Activated T-helper 1 cell treated with anti-CD3 and anti-CD28 coated beads, Interleukin-12 subunit alpha, Interleukin-12 subunit beta, Interleukin-2, Interleukin-4 antibody, amounts not matched to agents 30 ng/mL and 10 ng/mL and 1 ng/mL, durations not matched to agents 14 hours and 24 hours and 36 hours (primary cell): ENCODE data around the gene DKKL1. TPM values are rescaled to one million over a fixed set of nuclear protein-coding genes. Genes with fewer than 3 reads are reported as not detected.
A peak's percentile ranks its signal among the peaks of the same experiment; 100 is the strongest.

Experiments
- DNase-seq: peaks from one replicate; pipeline ENCODE4 v3.0.0; 2021; ENCODE audit warnings: low spot score
- H3K27ac Mint-ChIP-seq: one replicate; pipeline ENCODE4 v1.8.0; 2021; ENCODE audit warnings: mild to moderate bottlenecking, mixed read lengths
- H3K27me3 Mint-ChIP-seq: one replicate; pipeline ENCODE4 v1.8.0; 2022; ENCODE audit warnings: mild to moderate bottlenecking, moderate library complexity, mixed read lengths; ENCODE audit not compliant: insufficient read depth
- H3K36me3 Mint-ChIP-seq: one replicate; pipeline ENCODE4 v1.8.0; 2021; ENCODE audit warnings: low read depth, mixed read lengths
- H3K4me1 Mint-ChIP-seq: one replicate; pipeline ENCODE4 v1.8.0; 2021; ENCODE audit warnings: low read depth, mixed read lengths
- H3K4me3 Mint-ChIP-seq: one replicate; pipeline ENCODE4 v1.8.0; 2021; ENCODE audit warnings: mild to moderate bottlenecking, moderate library complexity, mixed read lengths
- H3K9me3 Mint-ChIP-seq: one replicate; pipeline ENCODE4 v1.8.0; 2021; ENCODE audit warnings: mixed read lengths
- intact Hi-C: fragments of 100-400 bp; cut with micrococcal nuclease; formaldehyde crosslinking; loops from one replicate; pipeline ENCODE4 v1.15.1; 2024
- total RNA-seq: library from RNA; stranded (reverse); gene quantifications from 2 replicates; pipeline ENCODE4 v1.2.3, GENCODE V29; 2022

DKKL1 gene
- total RNA-seq, 1 donor from 2014 or later = not detected

GRCh38 chr19:49380391-49380790 lies 16.7 kb downstream of the DKKL1 start:
- intact Hi-C loops = no loop called here
- Mint-ChIP-seq H3K27me3 (peaks cover 13% of the 10 kb centered on the region), H3K36me3 (no peaks in the 10 kb centered on the region), H3K9me3 (peaks cover 10% of the 10 kb centered on the region), H3K27ac (no peak overlapping the region), H3K4me3 (no peak overlapping the region), H3K4me1 (no peaks in the 10 kb centered on the region)
- DNase-seq = no peak

- no peak for DNase-seq
- peaks cover 13% of the 10 kb centered on the region for H3K27me3 Mint-ChIP-seq
- peaks cover 10% of the 10 kb centered on the region for H3K9me3 Mint-ChIP-seq
- no peaks in the 10 kb centered on the region for H3K4me1 Mint-ChIP-seq
- no peaks in the 10 kb centered on the region for H3K36me3 Mint-ChIP-seq
- no peak overlapping the region for H3K27ac Mint-ChIP-seq
- no peak overlapping the region for H3K4me3 Mint-ChIP-seq
- intact Hi-C loops = no loop called here
Measured at GRCh38 chr19:49382639-49383038, 19.0 kb downstream of the DKKL1 start.

GRCh38 chr19:49383599-49383998 lies 19.9 kb downstream of the DKKL1 start:
- DNase-seq = no peak
- H3K36me3 Mint-ChIP-seq = no peaks in the 10 kb centered on the region
- peaks cover 12% of the 10 kb centered on the region for H3K27me3 Mint-ChIP-seq
- no peak overlapping the region for H3K27ac Mint-ChIP-seq
- intact Hi-C loops = no loop called here
- H3K9me3 Mint-ChIP-seq = peaks cover 10% of the 10 kb centered on the region
- no peaks in the 10 kb centered on the region for H3K4me1 Mint-ChIP-seq
- no peak overlapping the region for H3K4me3 Mint-ChIP-seq

GRCh38 chr19:49387936-49388372 lies 24.3 kb downstream of the DKKL1 start, which contains the start of gene KASH5:
Gene KASH5, plus strand, starts transcription at chr19:49388249. Its CDS starts 2,635 bp downstream, at chr19:49390884.
- Mint-ChIP-seq H3K27ac (no peak within 1 kb of the TSS), H3K36me3 (no peaks in the 10 kb centered on the region), H3K4me3 (no peak within 1 kb of the TSS), H3K27me3 (peaks cover 8% of the 10 kb centered on the region), H3K4me1 (peaks cover 12% of the 10 kb centered on the region), H3K9me3 (peaks cover 4% of the 10 kb centered on the region)
- peak; percentile 62 for DNase-seq
- intact Hi-C loops = no loop called here

GRCh38 chr19:49389406-49389805 lies 25.7 kb downstream of the DKKL1 start:
- Mint-ChIP-seq H3K4me3 (no peak overlapping the region), H3K27ac (no peak overlapping the region), H3K9me3 (no peaks in the 10 kb centered on the region), H3K27me3 (peaks cover 3% of the 10 kb centered on the region), H3K4me1 (peaks cover 12% of the 10 kb centered on the region), H3K36me3 (no peaks in the 10 kb centered on the region)
- DNase-seq = no peak
- intact Hi-C loops = no loop called here

- Mint-ChIP-seq H3K27ac (no peak overlapping the region), H3K4me1 (peaks cover 12% of the 10 kb centered on the region), H3K27me3 (peaks cover 3% of the 10 kb centered on the region), H3K36me3 (no peaks in the 10 kb centered on the region), H3K9me3 (no peaks in the 10 kb centered on the region), H3K4me3 (no peak overlapping the region)
- no peak for DNase-seq
- intact Hi-C loops = no loop called here
Measured at GRCh38 chr19:49390131-49390928, 26.7 kb downstream of the DKKL1 start.

- no peak overlapping the region for H3K27ac Mint-ChIP-seq
- H3K9me3 Mint-ChIP-seq = no peaks in the 10 kb centered on the region
- H3K4me1 Mint-ChIP-seq = peaks cover 12% of the 10 kb centered on the region
- H3K27me3 Mint-ChIP-seq = peaks cover 3% of the 10 kb centered on the region
- no peak for DNase-seq
- no peak overlapping the region for H3K4me3 Mint-ChIP-seq
- no peaks in the 10 kb centered on the region for H3K36me3 Mint-ChIP-seq
- intact Hi-C loops = no loop called here
Measured at GRCh38 chr19:49390929-49391359, 27.3 kb downstream of the DKKL1 start.

GRCh38 chr19:49391581-49392399 lies 28.1 kb downstream of the DKKL1 start:
- Mint-ChIP-seq H3K4me1 (peaks cover 12% of the 10 kb centered on the region), H3K27ac (peak overlapping the region; percentile 5)

GRCh38 chr19:49393881-49394280 lies 30.2 kb downstream of the DKKL1 start:
- Mint-ChIP-seq H3K27me3 (peaks cover 10% of the 10 kb centered on the region), H3K4me1 (peaks cover 12% of the 10 kb centered on the region), H3K36me3 (no peaks in the 10 kb centered on the region), H3K27ac (no peak overlapping the region), H3K9me3 (no peaks in the 10 kb centered on the region), H3K4me3 (no peak overlapping the region)
- no peak for DNase-seq
- intact Hi-C loops = loop anchor here (2.0 kb wide), 1 partner anchor 153 kb away; no protein-coding TSS in a partner anchor

More at GRCh38 chr19:49391581-49392399, 28.1 kb downstream of the DKKL1 start:
- DNase-seq = peak; percentile 71
- Mint-ChIP-seq H3K4me3 (no peak overlapping the region), H3K36me3 (no peaks in the 10 kb centered on the region), H3K9me3 (no peaks in the 10 kb centered on the region), H3K27me3 (peaks cover 3% of the 10 kb centered on the region)
- intact Hi-C loops = loop anchor here (1.0 to 2.0 kb wide), 6 partner anchors 16 to 155 kb away; no protein-coding TSS in a partner anchor

- DNase-seq = no peak
- Mint-ChIP-seq H3K27me3 (peaks cover 12% of the 10 kb centered on the region), H3K27ac (no peak overlapping the region), H3K4me3 (no peak overlapping the region), H3K9me3 (no peaks in the 10 kb centered on the region), H3K36me3 (no peaks in the 10 kb centered on the region), H3K4me1 (peaks cover 12% of the 10 kb centered on the region)
- intact Hi-C loops = no loop called here
Measured at GRCh38 chr19:49395581-49396407, 32.1 kb downstream of the DKKL1 start.

GRCh38 chr19:49396738-49397505 lies 33.2 kb downstream of the DKKL1 start:
- H3K4me3 Mint-ChIP-seq = no peak overlapping the region
- intact Hi-C loops = no loop called here
- DNase-seq = no peak
- H3K4me1 Mint-ChIP-seq = peaks cover 5% of the 10 kb centered on the region
- peaks cover 11% of the 10 kb centered on the region for H3K27me3 Mint-ChIP-seq
- H3K27ac Mint-ChIP-seq = no peak overlapping the region
- no peaks in the 10 kb centered on the region for H3K36me3 Mint-ChIP-seq
- H3K9me3 Mint-ChIP-seq = no peaks in the 10 kb centered on the region
